Erythroblast (primary cell): ENCODE measurements around the gene XRCC3.

Source experiments
- GATA1 ChIP-seq: IDR thresholded peaks from 2 replicates; pipeline ENCODE4 v1.6.1; 2011; ENCODE audit warnings: low read depth, mild to moderate bottlenecking, control low read depth, low read length, moderate library complexity
- POLR2A ChIP-seq: IDR thresholded peaks from 2 replicates; pipeline ENCODE4 v1.6.1; 2011; ENCODE audit warnings: mild to moderate bottlenecking, low read length

DNA sequence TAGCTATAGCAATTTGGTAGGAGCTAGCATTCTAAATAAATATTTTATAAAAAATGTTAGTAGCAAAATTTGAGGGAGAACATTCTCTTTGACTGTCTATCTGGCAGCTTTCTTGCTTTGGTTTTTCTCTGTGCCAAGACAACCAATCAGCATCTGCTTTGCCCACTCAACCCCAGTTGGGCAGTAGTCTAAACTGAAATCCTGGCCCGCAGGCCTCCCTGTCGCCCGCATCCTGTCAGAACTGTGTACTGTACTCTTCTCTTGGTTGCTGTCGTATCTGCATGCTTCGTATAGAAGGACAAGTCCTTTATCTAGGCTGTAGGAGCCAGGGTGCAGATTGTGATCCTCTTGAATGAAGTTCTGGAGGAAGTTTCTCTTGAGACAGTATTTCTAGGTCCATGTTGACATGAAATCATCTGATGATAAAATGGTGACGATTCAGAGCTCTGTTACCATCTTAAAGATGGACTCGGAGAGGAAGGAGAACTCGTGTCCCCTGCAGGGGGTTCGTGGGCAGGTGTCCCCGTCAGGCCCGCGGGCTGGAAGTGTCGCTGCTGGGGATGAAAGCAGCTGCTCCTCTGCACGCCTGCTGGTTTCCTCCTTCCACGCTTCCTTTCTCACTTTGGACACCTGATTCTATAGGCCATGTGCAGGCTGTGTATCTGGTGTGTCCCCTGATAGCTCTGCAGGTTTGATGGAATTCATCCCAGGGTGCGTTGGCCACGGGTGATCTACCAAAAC lies 34.6 kb downstream of the XRCC3 start:
- TF ChIP-seq GATA1: no peak
- TF ChIP-seq POLR2A: no peak
